Activated T-cell treated with anti-CD3 and anti-CD28 coated beads, Interleukin-2, amount 50 U/mL, for 4 hours (primary cell): ENCODE data around the gene BIRC7. TPM values are rescaled to one million over a fixed set of nuclear protein-coding genes. Genes with fewer than 3 reads are reported as not detected.

Experiments used
- ATAC-seq, 2 donors: fragments of 200-7000 bp; cut with Tn5 transposase; one replicate each; pipeline ENCODE4 v1.10.0; 2021
- DNase-seq: peaks from one replicate; pipeline ENCODE4 v3.0.0-alpha.2; 2020
- H3K27me3 Mint-ChIP-seq: one replicate; pipeline ENCODE4 v1.8.0; 2021; ENCODE audit warnings: low read depth, mixed read lengths
- H3K36me3 Mint-ChIP-seq: one replicate; pipeline ENCODE4 v1.8.0; 2022; ENCODE audit warnings: mixed read lengths; ENCODE audit not compliant: insufficient read depth
- H3K4me1 Mint-ChIP-seq: one replicate; pipeline ENCODE4 v1.8.0; 2021; ENCODE audit warnings: low read depth, mixed read lengths
- H3K4me3 Mint-ChIP-seq: one replicate; pipeline ENCODE4 v1.8.0; 2021; ENCODE audit warnings: mild to moderate bottlenecking, moderate library complexity, mixed read lengths
- H3K9me3 Mint-ChIP-seq: one replicate; pipeline ENCODE4 v1.8.0; 2021; ENCODE audit warnings: mixed read lengths
- total RNA-seq, 3 donors: library from RNA; stranded (reverse); gene quantifications; one replicate each; pipeline ENCODE4 v1.2.1, GENCODE V29; 2021

The BIRC7 gene
- total RNA-seq, 3 donors from 2014 or later, result not detected

DNA sequence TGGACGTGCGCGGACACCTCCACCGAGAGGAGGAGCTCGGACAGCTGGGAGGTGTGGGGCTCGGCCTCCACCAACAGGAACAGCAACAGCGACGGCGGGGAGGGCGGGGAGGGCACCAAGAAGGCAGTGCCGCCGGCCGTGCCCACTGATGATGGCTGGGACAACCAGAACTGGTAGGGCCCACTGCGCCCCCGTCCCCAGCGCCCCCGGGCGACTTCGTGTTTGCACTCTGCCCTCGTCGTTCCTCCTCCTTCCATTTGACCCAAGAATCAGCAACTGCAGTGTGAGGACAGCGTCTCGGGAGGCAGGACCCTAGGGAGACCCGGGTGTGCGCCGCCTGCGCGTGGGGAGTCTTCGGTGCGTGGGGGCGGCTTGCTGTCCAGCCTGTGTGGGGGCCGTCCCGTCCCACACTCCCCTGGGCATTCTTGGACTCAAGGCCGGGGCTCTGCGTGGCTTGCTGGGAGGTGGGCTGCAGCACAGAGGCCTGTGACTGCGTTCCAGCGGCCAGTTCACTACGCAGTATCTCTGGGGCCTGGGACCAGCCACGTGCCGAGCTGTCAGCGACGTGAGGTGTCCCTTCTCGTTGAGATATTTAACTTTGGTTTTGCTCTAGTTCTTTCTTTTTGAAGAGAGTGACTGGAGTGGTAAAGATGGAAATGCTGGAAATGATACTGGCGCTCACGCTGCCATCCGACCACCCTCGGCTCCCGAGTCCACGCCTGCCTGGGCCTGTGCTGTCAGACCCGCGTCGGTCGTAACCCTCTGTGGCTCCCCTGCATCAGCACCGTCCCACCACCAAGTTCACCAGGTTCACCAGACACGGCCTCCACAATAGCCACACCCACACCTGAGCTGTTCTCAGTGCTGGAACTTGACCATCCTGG, 52.2 kb downstream of the BIRC7 start:
- Mint-ChIP-seq H3K4me1 (peaks cover 4% of the 10 kb centered on the region), H3K9me3 (no peaks in the 10 kb centered on the region), H3K4me3 (no peak overlapping the region), H3K36me3 (peaks cover 9% of the 10 kb centered on the region), H3K27me3 (no peaks in the 10 kb centered on the region)
- DNase-seq (no peak), ATAC-seq (no peak)

DNA sequence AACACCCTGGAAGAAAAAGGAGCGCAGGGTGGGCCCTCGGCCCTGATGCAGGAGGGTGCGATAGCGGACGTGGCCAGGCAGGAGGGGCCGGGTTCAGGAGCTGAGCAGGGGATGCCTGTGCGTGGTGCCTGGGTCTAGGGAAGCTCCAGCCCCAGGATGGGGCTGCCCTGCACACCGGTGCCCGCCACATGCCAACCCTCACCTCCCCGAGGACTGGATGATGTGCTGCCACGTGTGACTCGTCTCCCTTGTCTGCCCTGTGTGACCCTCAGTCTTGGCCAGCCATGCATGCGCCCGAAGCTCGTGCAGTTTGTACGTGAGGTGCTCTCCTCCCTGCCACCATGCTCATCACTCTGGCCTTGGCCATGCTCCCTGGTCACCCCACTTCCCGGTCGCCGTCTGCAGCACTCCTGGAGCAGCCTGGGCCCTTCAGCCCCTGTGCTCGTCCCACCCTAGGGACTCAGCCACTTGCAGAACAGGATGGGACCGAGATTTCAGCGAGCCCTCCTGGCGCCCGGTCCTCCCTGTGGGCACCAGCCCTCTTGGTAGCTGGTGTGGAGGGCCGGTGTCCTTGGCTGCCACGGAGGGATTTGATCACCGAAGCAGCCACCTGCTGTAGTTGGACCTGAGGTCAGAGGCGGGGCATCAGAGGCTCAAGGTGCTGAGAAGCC, 53.0 kb downstream of the BIRC7 start:
- no peak for ATAC-seq
- peaks cover 3% of the 10 kb centered on the region for H3K4me1 Mint-ChIP-seq

GRCh38 chr20:63289311-63290135, 53.8 kb downstream of the BIRC7 start:
- H3K9me3 Mint-ChIP-seq, result no peaks in the 10 kb centered on the region
- H3K27me3 Mint-ChIP-seq, result no peaks in the 10 kb centered on the region
- no peak for DNase-seq
- peaks cover 6% of the 10 kb centered on the region for H3K36me3 Mint-ChIP-seq
- ATAC-seq, result no peak
- no peak overlapping the region for H3K4me3 Mint-ChIP-seq
- H3K4me1 Mint-ChIP-seq, result no peaks in the 10 kb centered on the region

More for the DNA sequence above, 53.0 kb downstream of the BIRC7 start:
- H3K9me3 Mint-ChIP-seq, result no peaks in the 10 kb centered on the region
- no peaks in the 10 kb centered on the region for H3K27me3 Mint-ChIP-seq
- no peak for DNase-seq
- no peak overlapping the region for H3K4me3 Mint-ChIP-seq
- H3K36me3 Mint-ChIP-seq, result peaks cover 8% of the 10 kb centered on the region

Other genes starting within 250 kb of the BIRC7 start
- gene BHLHE23, start 228.9 kb upstream of the BIRC7 start, total RNA-seq, result not detected
- gene YTHDF1, start 19.8 kb upstream of the BIRC7 start, total RNA-seq, result 10 to 100 TPM; 53.5 to 59.6 (median 55.6) TPM
- not detected for gene NKAIN4, start 18.6 kb downstream of the BIRC7 start, total RNA-seq
- 100 to 1,000 TPM; 110 to 112 (median 110) TPM for gene ARFGAP1, start 36.9 kb downstream of the BIRC7 start, total RNA-seq
- gene COL20A1, start 57.3 kb downstream of the BIRC7 start, total RNA-seq, result not detected
- not detected for gene CHRNA4, start 125.4 kb downstream of the BIRC7 start, total RNA-seq
- not detected for gene KCNQ2, start 236.8 kb downstream of the BIRC7 start, total RNA-seq